Dendritic cell treated with granulocyte-macrophage colony-stimulating factor and Interleukin-4, amounts not matched to agents 40 ng/mL and 50 ng/mL, for 4 days (primary cell): ENCODE data around the gene EMSY.
"Not testable (repeated sequence)": the region's sequence is repeated elsewhere in the genome, so short reads cannot be mapped to it uniquely, and the experiment has no call there.

Experiments used
- H3K27ac Mint-ChIP-seq: one replicate; pipeline ENCODE4 v1.8.0; 2022; ENCODE audit warnings: mild to moderate bottlenecking, mixed read lengths
- H3K27me3 Mint-ChIP-seq: one replicate; pipeline ENCODE4 v1.8.0; 2022; ENCODE audit warnings: mild to moderate bottlenecking, mixed read lengths
- H3K36me3 Mint-ChIP-seq: one replicate; pipeline ENCODE4 v1.8.0; 2022; ENCODE audit warnings: low read depth, mixed read lengths
- H3K4me1 Mint-ChIP-seq: one replicate; pipeline ENCODE4 v1.8.0; 2022; ENCODE audit warnings: low read depth, mixed read lengths
- H3K4me3 Mint-ChIP-seq: one replicate; pipeline ENCODE4 v1.8.0; 2022; ENCODE audit warnings: mild to moderate bottlenecking, moderate library complexity, mixed read lengths
- H3K9me3 Mint-ChIP-seq: one replicate; pipeline ENCODE4 v1.8.0; 2022; ENCODE audit warnings: mixed read lengths
- intact Hi-C: fragments of 100-400 bp; cut with micrococcal nuclease; formaldehyde crosslinking; loops from one replicate; pipeline ENCODE4 v1.15.0; 2022

EMSY gene

GRCh38 chr11:76558891-76559290 lies 114.1 kb downstream of the EMSY start:
- intact Hi-C loops = no loop called here
- H3K9me3 Mint-ChIP-seq = no peaks in the 10 kb centered on the region
- no peak overlapping the region for H3K27ac Mint-ChIP-seq
- H3K4me1 Mint-ChIP-seq = peaks cover 7% of the 10 kb centered on the region
- H3K36me3 Mint-ChIP-seq = no peaks in the 10 kb centered on the region
- no peak overlapping the region for H3K4me3 Mint-ChIP-seq
- H3K27me3 Mint-ChIP-seq = peaks cover 15% of the 10 kb centered on the region

GRCh38 chr11:76559346-76559745 lies 114.5 kb downstream of the EMSY start:
- Mint-ChIP-seq H3K27ac (no peak overlapping the region), H3K36me3 (no peaks in the 10 kb centered on the region), H3K9me3 (no peaks in the 10 kb centered on the region), H3K4me3 (no peak overlapping the region), H3K4me1 (peaks cover 7% of the 10 kb centered on the region), H3K27me3 (peaks cover 15% of the 10 kb centered on the region)
- intact Hi-C loops = no loop called here

- Mint-ChIP-seq H3K4me3 (no peak overlapping the region), H3K36me3 (no peaks in the 10 kb centered on the region), H3K27ac (no peak overlapping the region), H3K9me3 (no peaks in the 10 kb centered on the region), H3K27me3 (peaks cover 15% of the 10 kb centered on the region), H3K4me1 (peaks cover 7% of the 10 kb centered on the region)
- intact Hi-C loops = no loop called here
Observed at GRCh38 chr11:76560219-76560618, 115.4 kb downstream of the EMSY start.

- Mint-ChIP-seq H3K4me1 (peaks cover 7% of the 10 kb centered on the region), H3K27ac (no peak overlapping the region), H3K9me3 (no peaks in the 10 kb centered on the region)
Observed at GRCh38 chr11:76561245-76561644, 116.4 kb downstream of the EMSY start.

GRCh38 chr11:76562541-76562940 lies 117.7 kb downstream of the EMSY start:
- no peak overlapping the region for H3K4me3 Mint-ChIP-seq
- no peak overlapping the region for H3K27ac Mint-ChIP-seq
- peaks cover 13% of the 10 kb centered on the region for H3K27me3 Mint-ChIP-seq
- intact Hi-C loops = no loop called here
- H3K9me3 Mint-ChIP-seq = no peaks in the 10 kb centered on the region
- H3K4me1 Mint-ChIP-seq = peaks cover 7% of the 10 kb centered on the region
- H3K36me3 Mint-ChIP-seq = no peaks in the 10 kb centered on the region

More at GRCh38 chr11:76561245-76561644, 116.4 kb downstream of the EMSY start:
- H3K36me3 Mint-ChIP-seq = no peaks in the 10 kb centered on the region
- H3K4me3 Mint-ChIP-seq = no peak overlapping the region
- H3K27me3 Mint-ChIP-seq = peaks cover 15% of the 10 kb centered on the region
- intact Hi-C loops = no loop called here

- Mint-ChIP-seq H3K27me3 (peaks cover 4% of the 10 kb centered on the region), H3K27ac (no peak overlapping the region), H3K4me3 (no peak overlapping the region), H3K9me3 (no peaks in the 10 kb centered on the region), H3K4me1 (no peaks in the 10 kb centered on the region), H3K36me3 (no peaks in the 10 kb centered on the region)
- intact Hi-C loops = no loop called here
Observed at GRCh38 chr11:76564364-76564763, 119.5 kb downstream of the EMSY start.

GRCh38 chr11:76566811-76567210 lies 122.0 kb downstream of the EMSY start:
- Mint-ChIP-seq H3K27ac (no peak overlapping the region), H3K4me1 (no peaks in the 10 kb centered on the region), H3K27me3 (peaks cover 6% of the 10 kb centered on the region), H3K36me3 (no peaks in the 10 kb centered on the region), H3K9me3 (no peaks in the 10 kb centered on the region), H3K4me3 (no peak overlapping the region)
- intact Hi-C loops = no loop called here

GRCh38 chr11:76567261-76567660 lies 122.4 kb downstream of the EMSY start:
- Mint-ChIP-seq H3K27me3 (peaks cover 5% of the 10 kb centered on the region), H3K36me3 (no peaks in the 10 kb centered on the region), H3K27ac (no peak overlapping the region), H3K9me3 (no peaks in the 10 kb centered on the region), H3K4me1 (no peaks in the 10 kb centered on the region), H3K4me3 (no peak overlapping the region)
- intact Hi-C loops = no loop called here

GRCh38 chr11:76568139-76568538 lies 123.3 kb downstream of the EMSY start:
- intact Hi-C loops = no loop called here
- Mint-ChIP-seq H3K9me3 (no peaks in the 10 kb centered on the region), H3K4me1 (no peaks in the 10 kb centered on the region), H3K4me3 (no peak overlapping the region), H3K27ac (no peak overlapping the region), H3K36me3 (no peaks in the 10 kb centered on the region), H3K27me3 (peaks cover 5% of the 10 kb centered on the region)

GRCh38 chr11:76568621-76569020 lies 123.8 kb downstream of the EMSY start:
- H3K36me3 Mint-ChIP-seq = no peaks in the 10 kb centered on the region
- intact Hi-C loops = no loop called here
- no peaks in the 10 kb centered on the region for H3K4me1 Mint-ChIP-seq
- H3K9me3 Mint-ChIP-seq = no peaks in the 10 kb centered on the region
- peaks cover 5% of the 10 kb centered on the region for H3K27me3 Mint-ChIP-seq
- no peak overlapping the region for H3K27ac Mint-ChIP-seq
- H3K4me3 Mint-ChIP-seq = no peak overlapping the region

- H3K27me3 Mint-ChIP-seq, intact Hi-C loops, H3K9me3 Mint-ChIP-seq, H3K36me3 Mint-ChIP-seq, H3K4me1 Mint-ChIP-seq, H3K4me3 Mint-ChIP-seq, H3K27ac Mint-ChIP-seq: not testable (repeated sequence)
Observed at GRCh38 chr11:76572181-76572875, 127.5 kb downstream of the EMSY start.

GRCh38 chr11:76574406-76574805 lies 129.6 kb downstream of the EMSY start:
- Mint-ChIP-seq H3K36me3 (no peaks in the 10 kb centered on the region), H3K27me3 (peaks cover 8% of the 10 kb centered on the region), H3K9me3 (no peaks in the 10 kb centered on the region)

GRCh38 chr11:76574879-76575278 lies 130.1 kb downstream of the EMSY start:
- intact Hi-C loops = no loop called here
- H3K27me3 Mint-ChIP-seq = peaks cover 8% of the 10 kb centered on the region
- H3K9me3 Mint-ChIP-seq = no peaks in the 10 kb centered on the region
- H3K36me3 Mint-ChIP-seq = no peaks in the 10 kb centered on the region
- H3K4me3 Mint-ChIP-seq = no peak overlapping the region
- peaks cover 6% of the 10 kb centered on the region for H3K4me1 Mint-ChIP-seq
- H3K27ac Mint-ChIP-seq = no peak overlapping the region

More at GRCh38 chr11:76574406-76574805, 129.6 kb downstream of the EMSY start:
- Mint-ChIP-seq H3K4me3 (no peak overlapping the region), H3K27ac (no peak overlapping the region), H3K4me1 (peaks cover 2% of the 10 kb centered on the region)
- intact Hi-C loops = no loop called here

GRCh38 chr11:76577226-76577920 lies 132.6 kb downstream of the EMSY start:
- Mint-ChIP-seq H3K27ac (no peak overlapping the region), H3K4me1 (peaks cover 6% of the 10 kb centered on the region), H3K36me3 (no peaks in the 10 kb centered on the region), H3K27me3 (peaks cover 4% of the 10 kb centered on the region), H3K4me3 (no peak overlapping the region), H3K9me3 (no peaks in the 10 kb centered on the region)
- intact Hi-C loops = no loop called here
